CMK (cell line): ENCODE results near the gene TMEM98.
A peak's percentile ranks its signal among the peaks of the same experiment; 100 is the strongest.
"Not testable (repeated sequence)": the region's sequence is repeated elsewhere in the genome, so short reads cannot be mapped to it uniquely, and the experiment has no call there.

Experiments
- DNase-seq: peaks from one replicate; pipeline ENCODE4 v3.0.0-alpha.2; 2010; ENCODE audit warnings: low read depth

Gene TMEM98

DNA sequence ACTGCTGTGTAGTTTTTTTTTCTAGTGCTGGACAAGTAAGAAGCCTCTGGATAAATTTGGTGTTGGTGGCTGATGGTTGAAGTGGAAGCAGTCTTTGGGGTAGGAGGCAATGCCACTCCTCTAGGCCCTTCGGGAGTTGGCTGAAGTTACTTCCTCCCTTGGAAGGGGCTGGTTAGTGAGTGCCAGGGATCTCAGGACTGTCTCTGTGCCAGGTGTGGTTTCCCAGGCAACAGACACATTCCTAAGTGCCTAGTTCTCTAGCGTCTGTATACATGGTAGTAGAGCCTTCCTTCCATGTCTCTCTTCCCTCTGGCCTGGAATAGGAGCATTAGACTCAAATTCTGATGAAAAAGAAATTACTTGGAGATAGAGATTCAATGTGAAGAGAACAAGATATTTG is 15.3 kb downstream of the TMEM98 start:
- DNase-seq, result no peak

DNA sequence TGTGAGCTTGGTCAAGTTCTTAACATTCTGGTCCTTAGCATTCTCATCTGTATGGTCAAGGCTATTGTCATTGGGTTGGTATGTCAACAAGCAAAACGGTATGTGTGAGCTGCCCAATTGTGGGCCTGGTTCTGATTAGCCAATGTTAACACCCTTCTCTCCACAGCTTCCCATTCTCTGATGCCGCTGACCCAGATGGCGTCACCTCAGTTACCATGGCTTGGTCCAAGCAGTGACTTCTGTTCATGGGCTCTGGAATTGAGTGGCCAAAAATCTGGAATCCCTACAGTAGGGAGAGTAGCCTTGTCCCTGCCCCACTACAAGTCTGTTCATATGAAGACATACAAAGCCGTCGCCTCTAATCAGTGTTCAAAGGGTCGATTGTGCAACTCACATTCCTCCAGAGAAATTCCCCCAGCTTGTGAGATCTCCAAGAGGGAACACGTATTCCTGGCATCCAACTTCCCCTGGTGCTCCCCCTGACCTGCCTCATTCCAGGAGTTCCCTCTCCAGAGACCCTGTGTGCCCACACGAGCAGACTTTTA is 15.8 kb downstream of the TMEM98 start:
- no peak for DNase-seq

DNA sequence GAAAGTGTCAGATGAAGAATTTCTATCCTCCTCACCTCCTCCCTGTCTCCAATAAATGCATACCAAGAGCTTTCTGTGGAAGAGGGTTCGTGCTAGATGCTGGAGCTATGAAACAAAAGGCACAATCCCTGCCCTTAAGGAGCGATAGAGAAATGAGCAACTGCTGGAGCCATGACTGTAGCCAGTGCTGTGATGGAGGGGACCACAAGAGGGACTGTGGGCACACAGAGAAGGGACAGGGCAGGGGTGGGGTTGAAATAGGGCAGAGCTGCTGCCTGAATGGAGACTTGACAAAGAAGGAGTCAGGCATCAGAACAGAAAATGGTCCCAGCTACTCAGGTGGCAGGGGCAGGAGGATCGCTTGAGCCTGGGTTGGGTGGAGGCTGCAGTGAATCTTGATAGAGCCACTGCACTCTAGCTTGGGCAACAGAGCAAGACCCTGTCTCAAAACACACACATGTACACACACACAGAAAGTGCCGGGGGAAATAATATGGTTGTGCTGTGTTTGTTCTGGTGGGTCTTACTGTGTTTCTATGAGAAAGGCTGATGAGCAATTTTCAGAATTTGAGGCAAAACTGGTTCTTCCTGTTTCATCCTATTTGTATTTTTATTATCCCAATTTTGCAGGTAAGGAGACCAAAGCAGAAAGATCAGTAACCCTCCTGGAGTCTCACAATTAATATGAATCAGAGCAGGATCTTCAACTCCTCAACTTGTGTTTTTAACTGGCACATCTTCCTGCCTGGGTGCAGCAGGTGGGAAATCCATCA is 16.5 kb downstream of the TMEM98 start:
- no peak for DNase-seq

DNA sequence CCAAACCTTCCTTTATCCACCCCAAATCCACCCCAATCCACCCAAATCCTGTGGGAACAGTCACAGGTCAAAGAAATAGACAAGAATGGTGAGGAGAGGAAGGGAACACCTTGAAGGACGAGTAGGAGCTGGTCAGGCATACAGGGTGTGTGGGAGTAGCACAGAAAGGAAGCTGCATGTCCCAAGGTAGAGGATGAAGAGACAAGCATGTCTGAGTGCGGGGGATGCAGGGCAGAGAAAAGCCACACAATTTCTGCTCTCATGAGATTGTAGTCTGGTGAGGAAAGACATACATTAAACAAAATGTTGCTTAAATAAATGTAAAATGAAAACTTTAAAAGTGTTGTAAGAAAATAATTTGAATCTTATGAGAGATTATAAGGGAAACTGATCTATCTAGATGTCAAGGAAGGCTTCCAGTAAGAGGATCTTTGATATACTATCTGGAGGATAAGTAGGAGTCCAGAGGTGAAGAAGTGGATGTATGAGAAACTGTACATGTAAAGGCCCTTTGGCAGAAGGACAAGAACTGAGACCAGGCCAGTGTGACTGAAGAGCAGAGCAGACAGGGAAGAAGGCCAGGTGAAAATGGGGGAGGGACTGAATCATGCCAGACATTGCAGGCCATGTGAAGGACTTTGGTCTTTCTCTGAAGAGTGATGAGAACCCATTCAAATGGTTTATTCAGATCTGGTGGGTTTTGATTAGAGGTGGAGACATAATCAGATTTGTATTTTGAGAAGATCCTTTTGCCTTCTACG is 18.6 kb downstream of the TMEM98 start:
- DNase-seq, result no peak

DNA sequence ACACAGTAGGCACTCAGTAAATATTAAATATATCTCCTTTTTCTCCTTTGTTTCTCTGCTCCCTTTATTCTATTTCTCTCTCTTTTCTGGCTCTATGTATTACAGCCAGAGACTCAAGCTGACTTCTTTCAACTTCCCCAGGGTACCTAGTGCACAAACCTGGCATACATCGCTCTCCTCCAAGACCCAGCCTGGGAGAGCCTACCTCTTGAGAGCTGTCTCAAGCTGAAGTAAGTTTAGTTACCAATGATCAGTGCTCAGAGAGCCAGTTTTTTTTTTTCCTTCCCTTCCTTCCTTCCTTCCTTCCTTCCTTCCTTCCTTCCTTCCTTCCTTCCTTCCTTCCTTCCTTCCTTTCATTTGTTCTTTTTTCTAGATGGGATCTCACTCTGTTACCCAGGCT is 19.8 kb downstream of the TMEM98 start:
- DNase-seq, result no peak

DNA sequence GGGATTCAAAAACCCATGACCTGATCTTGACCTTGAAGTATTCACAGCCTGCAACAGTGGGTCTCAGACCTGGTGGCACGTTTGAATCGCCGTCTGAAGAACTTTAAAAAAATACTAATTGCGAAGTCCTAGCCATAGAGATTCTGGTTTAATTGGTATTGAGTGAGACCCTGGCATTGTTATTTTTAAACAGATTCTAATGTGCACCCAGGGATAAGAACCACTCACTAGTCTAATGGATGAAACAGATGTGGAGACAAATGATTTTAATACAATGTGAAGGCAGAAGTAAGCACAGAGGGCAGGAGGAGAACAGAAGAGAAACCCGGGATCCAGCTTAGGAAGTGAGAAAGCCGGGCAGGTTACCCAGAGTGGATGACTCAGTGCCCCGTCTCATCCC is 21.2 kb downstream of the TMEM98 start:
- no peak for DNase-seq

DNA sequence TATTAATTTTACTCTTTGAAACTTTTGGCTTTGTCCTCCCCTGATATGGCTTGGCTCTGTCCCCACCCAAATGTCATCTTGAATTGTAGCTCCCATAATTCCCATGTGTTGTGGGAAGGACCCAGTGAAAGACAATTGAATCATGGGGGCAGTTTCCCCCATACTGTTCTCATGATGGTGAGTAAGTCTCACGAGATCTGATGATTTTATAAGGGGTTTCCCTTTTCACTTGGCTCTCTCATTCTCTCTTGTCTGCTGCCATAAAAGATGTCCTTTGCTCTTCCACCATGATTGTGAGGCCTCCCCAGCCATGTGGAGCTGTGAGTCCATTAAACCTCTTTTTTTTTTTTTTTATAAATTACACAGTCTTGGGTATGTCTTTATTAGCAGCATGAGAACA is 24.5 kb downstream of the TMEM98 start:
- DNase-seq, result not testable (repeated sequence)

DNA sequence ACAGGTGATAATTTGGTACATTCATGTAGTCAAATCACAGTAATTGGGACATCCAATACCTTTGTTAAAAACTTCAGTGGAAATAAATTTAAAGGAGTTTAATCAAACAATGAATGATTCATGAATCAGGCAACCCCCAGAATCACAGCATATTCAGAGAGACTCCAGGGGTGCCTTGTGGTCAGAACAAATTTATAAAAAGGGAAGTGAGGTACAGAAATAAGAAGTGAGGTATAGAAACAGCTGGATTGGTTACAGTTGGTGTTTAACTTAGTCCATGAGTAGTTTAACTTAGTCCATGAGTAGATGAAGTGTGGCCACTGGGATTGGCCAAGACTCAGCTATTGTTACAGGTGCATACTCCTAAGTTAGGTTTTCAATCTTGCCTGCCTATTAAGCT is 25.1 kb downstream of the TMEM98 start:
- DNase-seq, result no peak

DNA sequence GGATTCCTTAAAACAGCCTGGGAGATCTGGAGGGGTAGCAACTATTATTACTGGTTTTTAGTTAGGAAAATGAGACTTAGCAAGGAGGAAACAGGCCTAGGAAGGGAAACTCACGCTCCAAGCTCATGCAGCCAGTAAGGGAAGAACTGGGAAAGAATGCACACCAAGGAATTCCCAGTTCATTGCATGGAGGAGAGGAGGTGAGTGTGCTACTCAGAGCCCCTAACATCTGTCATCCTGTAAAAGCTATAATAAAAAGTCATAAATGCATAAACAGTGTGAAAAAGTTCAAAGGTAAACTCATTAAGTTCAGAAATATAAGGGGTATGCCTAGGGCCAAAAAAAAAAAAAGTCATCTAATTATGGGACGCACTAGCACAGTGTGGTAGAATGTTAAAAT is 25.9 kb downstream of the TMEM98 start:
- DNase-seq, result no peak

DNA sequence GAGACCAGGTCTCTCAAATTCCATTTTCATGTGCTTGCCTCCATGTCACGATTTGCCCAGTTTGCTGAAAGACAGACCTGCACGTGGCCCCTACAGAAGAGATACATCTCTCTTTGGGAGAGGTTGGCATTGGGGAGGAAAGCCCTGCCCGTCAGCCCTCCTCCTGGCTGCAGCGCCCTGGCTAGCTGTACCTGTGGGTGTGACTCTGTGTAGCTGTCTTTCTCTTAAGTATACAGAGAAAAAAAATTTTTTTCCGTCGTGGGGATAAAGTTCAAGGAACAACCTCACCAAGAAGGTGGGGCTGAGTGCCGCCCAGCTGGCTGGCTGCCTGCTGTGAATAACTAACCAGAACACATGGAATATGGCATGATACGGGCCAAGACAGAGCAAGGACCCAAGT is 26.5 kb downstream of the TMEM98 start:
- no peak for DNase-seq

DNA sequence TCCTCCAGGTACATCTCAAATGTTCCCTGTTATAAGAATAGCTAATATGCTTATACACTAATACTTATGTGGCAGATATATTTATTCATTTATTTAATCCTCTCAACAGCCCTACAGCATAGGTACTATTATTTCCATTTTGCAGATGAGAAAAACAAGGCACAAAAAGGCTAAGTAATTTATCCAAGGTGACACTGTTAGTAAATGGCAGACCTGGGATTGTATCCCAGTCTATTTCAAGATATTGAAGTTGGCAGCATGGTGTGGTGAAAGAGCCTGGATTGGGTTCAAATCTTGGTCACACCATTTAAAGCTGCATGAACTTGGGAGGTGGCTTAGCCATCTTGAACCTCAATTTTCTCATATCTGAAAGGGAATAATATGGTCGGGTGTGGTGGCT is 27.2 kb downstream of the TMEM98 start:
- DNase-seq, result no peak

DNA sequence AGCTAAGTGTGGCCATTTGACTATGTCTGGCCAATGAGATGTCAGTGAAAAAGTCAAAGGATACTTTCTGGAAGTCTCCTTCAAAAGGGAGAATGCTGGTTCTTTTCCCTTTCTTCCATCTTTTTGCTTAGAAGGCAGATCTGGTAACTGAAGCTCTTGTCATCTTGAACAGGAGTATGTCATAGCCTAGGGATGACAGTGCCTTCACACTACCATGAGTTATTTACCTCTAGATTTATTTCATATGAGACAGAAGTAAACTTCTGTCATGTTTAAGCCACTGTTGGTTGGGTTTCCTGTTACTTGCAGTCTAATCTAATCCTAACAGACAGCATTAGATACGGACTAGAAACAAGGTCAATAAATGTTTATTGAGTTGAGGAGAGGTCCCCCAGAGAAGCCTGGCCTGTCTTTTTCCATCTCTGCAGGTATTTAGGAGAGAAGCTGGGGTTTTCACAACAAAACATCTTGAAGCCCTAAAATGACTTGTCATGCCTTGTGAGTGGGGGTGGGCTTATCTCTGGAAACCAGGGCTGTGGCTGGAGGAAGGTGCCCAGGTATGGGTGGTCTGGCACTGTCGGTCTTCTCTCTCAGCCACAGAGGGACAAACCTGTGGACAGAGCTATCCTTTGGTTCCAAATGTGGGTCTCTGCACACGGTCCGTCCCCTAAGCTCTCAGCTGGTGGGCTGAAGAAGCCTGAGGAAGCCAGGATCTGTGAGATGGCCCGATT is 28.5 kb downstream of the TMEM98 start:
- DNase-seq, result no peak

DNA sequence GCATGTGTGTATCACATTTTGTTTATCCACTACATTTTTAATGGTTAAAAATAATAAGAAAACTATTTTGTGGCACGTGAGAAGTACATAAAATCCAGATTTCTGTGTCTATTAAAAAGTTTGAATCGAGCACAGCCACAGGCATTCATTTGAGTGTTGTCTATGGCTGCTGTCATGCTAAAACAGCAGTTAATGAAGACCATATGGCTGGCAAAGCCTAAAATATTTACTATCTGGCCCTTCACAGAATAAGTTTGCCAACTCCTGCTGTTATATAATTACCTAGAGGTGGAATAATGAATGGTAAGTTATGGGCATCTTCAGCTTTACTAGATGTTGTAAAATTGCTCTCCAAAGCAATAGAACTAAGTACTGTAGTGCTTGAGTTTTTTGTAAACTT is 30.5 kb downstream of the TMEM98 start:
- DNase-seq, result no peak

DNA sequence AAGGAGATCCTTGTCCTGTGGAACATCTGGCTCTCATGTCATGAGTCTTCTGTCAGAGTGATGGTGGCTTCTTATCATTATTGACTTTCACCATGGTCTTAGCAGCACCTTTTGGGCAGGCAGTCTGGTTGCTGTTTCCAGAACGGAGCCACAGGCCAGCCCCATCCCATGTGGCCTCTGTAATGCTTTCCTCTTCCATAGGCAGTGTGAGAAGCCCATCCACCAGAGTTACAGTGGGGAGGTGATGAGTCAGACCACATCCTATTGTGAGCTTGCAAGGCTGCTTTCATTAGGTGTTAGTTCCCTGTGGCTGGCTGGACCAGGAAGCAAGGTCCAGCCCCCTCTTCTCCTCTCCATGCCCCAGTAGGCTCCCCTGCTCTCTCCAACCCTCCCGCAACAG is 32.9 kb downstream of the TMEM98 start:
- peak; percentile 53 for DNase-seq

DNA sequence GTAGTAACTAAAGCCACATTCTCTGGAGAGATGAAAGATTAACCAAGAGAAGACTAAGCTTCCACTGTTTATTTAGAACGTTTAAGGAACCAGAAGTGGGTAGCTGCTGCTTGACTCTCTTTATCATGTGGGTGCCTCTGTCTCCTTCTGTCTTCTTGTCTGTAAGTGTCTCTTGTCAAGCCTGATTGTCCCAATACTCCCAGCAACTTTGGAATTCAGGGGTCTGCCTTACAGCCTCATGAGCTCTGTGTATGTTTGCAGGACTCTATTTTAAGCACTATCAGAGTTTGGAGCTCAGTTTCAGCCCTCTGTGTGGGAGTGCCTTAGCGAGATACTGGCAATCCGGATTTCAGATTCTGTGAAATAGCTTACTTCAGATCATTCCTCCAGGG is 34.4 kb downstream of the TMEM98 start:
- peak; percentile 52 for DNase-seq

DNA sequence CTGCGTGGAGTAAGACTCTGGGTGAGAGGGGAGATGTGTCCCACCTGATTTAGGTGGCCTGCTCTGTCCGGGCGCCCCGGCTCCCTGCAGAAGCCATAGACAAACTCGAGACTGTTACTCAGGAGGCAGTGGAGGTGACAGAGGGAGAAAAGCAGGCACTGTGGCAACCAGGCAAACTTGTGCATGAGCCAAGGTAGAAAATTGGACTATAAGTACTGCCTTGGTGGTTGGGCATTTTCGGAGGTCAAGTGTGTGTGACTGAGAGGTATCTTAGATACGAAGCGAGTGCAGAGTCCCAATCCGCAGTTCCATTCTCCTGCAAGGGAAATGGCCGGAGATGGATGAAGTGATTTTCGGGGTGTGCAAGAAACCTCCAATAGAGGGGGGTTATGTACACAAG is 36.6 kb downstream of the TMEM98 start:
- DNase-seq, result no peak

DNA sequence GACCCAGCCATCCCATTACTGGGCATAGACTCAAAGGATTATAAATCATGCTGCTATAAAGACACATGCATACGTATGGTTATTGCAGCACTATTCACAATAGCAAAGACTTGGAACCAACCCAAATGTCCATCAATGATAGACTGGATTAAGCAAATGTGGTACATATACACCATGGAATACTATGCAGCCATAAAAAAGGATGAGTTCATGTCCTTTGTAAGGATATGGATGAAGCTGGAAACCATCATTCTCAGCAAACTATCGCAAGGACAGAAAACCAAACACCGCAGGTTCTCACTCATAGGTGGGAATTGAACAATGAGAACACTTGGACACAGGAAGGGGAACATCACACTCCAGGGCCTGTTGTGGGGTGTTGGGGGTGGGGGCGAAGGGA is 41.3 kb downstream of the TMEM98 start:
- not testable (repeated sequence) for DNase-seq

DNA sequence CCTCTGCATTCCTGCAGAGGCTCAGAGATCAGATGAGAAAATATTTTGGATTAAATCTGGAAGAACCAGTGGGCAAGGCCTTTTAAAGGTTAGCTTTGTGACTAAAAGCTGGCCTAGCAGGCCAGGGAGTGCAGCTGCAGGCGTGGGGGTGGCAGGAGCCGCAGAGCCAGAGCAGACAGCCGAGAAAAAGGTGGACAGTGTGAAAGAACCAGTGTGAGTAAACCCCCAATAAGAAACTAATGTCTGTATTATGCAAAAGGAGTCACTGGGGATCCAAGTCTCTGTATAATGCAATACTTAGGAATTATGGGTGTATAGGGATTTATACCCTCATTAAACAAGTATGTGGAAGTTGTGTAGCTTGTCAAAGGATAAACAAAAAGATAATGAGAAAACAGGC is 42.3 kb downstream of the TMEM98 start:
- DNase-seq, result no peak

DNA sequence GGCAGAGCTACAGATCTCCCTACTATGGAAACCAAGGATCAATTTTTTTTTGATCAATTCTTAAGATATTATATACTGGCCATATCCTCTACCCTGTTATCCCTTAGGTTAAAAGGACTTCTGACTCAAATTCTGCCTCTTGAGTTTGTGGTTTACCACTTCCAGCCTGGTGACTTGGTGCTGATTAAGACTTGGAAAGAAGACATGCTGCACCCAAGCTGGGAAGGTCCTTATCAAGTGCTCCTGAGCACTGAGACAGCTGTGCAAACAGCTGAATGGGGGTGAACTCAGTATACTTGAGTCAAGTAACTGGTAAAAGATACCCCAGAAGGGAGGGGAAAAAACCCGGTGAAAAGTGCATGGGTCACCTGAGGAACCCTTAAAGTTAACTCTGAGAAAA is 43.2 kb downstream of the TMEM98 start:
- DNase-seq, result peak; percentile 72

DNA sequence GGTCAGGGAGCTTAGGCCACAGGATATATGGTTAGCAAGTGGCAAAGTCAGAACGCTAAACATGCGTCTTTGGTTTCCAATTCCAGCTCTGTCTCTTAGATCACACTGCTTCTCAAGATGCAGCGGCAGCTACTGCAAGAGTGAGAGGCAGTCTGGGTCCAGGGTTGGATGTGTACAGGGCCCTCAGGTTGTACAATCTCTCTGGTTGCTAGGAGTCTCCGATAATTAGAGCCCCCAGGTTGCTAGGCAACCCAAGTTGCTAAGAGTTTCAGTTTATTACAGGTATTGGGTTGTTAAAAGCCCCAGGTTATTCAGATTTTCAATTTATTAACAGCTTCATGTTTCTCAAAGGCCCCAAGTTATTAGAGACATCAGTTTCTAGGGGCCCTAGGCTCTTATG is 48.2 kb downstream of the TMEM98 start:
- DNase-seq, result no peak

DNA sequence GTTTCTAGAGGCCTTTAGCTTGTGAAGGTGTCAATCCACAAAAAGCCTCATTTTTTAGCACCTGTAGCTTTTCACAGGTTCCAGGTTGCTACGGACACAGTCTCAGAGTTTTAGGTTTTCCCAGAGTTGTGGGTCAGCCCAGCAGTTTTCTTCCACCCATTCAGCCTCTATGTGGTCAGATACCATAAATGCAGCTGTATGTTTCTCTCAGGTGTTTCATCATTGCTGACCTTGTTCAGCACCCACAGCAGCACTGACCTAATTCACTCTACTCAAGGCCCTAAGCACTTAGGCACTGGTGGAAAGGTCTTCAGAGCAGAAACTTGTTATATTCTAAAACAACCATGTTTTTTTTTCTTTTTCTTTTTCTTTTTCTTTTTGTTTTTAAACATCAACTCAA is 48.7 kb downstream of the TMEM98 start:
- no peak for DNase-seq

DNA sequence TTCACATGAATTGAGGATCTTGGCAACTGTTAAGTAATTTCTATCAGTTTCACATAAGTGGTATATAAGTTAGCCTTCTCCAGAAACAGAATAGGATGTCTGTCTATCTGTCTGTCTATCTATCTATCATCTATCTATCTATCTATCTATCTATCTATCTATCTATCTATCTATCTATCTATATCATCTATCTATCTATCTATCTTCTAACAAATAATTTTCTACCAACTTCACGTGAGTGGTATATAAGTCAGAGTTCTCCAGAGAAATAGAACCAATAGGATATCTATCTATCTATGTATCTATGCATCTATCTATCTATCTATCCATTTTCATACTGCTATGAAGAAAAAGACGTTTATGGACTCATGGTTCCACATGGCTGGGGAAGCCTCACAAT is 52.3 kb downstream of the TMEM98 start:
- DNase-seq, result no peak

DNA sequence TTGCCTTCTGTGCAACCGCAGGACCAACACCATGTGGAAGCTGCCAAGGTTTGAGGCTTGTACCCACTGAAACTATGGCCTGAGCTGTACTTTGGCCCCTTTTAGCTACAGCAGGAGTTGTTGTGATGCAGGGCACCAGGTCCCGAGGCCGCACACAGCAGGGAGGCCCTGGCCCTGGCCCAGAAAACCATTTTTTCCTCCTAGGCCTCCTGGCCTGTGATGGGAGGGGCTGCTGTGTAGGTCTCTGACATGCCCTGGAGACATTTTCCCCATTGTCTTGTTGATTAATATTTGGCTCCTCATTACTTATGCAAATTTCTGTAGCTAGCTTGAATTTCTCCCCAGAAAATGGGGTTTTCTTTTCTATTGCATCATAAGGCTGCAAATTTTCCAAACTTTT is 53.7 kb downstream of the TMEM98 start:
- not testable (repeated sequence) for DNase-seq
